ENCODE data around the gene RNASE11.
"Not testable (repeated sequence)": the region's sequence is repeated elsewhere in the genome, so short reads cannot be mapped to it uniquely, and the experiment has no call there.

The RNASE11 gene

GRCh38 chr14:20569066-20569465, 18.7 kb downstream of the RNASE11 start:
- no peak for TF ChIP-seq CTCF (conservative IDR thresholded peaks at IDR 0.05)
- no peak for TF ChIP-seq ZFX (IDR thresholded peaks at IDR 0.05)

DNA sequence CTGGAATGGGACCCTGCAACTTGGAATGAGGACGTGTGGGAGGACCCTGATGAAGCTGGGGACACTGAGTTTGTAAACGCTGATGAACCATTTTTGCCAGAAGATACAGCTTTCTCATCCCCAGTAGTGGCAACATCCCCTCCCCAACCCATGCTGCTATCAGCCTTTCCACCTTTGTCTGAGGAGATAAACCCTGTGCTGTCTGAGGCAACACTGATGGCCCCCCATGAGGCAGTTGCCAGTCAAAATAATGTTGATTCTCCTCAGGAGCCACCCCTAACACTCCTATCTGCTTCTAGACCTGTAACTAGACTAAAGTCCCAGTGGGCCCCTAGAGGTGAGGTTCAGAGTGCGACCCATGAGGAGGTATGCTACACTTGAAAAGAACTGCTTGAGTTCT, 19.4 kb downstream of the RNASE11 start:
- TF ChIP-seq ZFX (IDR thresholded peaks at IDR 0.05) (no peak), CTCF (conservative IDR thresholded peaks at IDR 0.05) (no peak)
- H3K27ac ChIP-seq, result no peak overlapping the region

More at GRCh38 chr14:20569066-20569465, 18.7 kb downstream of the RNASE11 start:
- H3K27ac ChIP-seq, result no peak overlapping the region

DNA sequence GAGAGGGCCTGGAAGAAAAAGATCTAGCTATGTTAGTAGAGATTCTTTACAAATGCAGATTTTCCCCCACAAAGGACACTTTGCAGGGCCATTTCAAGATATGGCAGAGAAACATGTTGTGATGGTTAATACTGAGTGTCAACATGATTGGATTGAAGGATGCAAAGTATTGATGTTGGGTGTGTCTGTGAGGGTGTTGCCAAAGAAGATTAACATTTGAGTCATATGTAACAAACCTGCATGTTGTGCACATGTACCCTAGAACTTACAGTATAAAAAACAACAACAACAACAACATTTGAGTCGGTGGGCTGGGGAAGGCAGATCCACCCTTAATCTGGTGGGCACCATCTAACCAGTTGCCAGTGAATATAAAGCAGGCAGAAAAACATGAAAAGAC, 20.6 kb downstream of the RNASE11 start:
- not testable (repeated sequence) for H3K27ac ChIP-seq

GRCh38 chr14:20564501-20564997, 23.3 kb downstream of the RNASE11 start:
- TF ChIP-seq CTCF (conservative IDR thresholded peaks at IDR 0.05) (no peak), ZFX (IDR thresholded peaks at IDR 0.05) (no peak)
- H3K27ac ChIP-seq, result no peak overlapping the region

- TF ChIP-seq ZFX (IDR thresholded peaks at IDR 0.05) (no peak), CTCF (conservative IDR thresholded peaks at IDR 0.05) (no peak)
- no peak overlapping the region for H3K27ac ChIP-seq
These were observed 23.8 kb downstream of the RNASE11 start for GRCh38 chr14:20563971-20564370.

- no peak within 1 kb of the TSS for H3K27ac ChIP-seq
- no peak for TF ChIP-seq ZFX (IDR thresholded peaks at IDR 0.05)
- TF ChIP-seq CTCF (conservative IDR thresholded peaks at IDR 0.05), result no peak
These were observed 26.8 kb downstream of the RNASE11 start, which contains the start of gene RNASE9 for GRCh38 chr14:20560961-20561360. Gene RNASE9, minus strand, starts transcription at chr14:20561047.

DNA sequence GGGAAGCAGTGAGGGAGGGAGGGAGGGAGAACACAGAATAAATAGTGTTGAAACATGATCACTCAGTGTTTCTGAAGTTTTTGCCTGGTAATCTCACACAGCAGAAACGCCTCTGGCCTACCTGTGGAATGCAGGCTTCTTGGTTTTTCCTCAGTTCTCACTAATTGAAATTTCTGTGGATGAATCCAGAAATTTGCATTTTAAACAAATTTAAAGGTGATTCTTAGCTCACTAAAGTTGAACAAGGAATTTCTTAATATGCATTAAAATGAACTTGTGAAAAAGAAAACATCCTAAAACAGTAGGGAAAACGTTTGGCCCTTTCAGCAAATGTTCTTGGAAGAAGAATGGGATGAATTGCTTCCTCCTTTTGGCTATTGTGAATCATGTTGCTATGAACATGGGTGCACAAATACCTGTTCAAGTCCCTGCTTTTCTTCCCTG, 28.3 kb downstream of the RNASE11 start:
- H3K27ac ChIP-seq, result no peak overlapping the region
- no peak for TF ChIP-seq CTCF (conservative IDR thresholded peaks at IDR 0.05)
- no peak for TF ChIP-seq ZFX (IDR thresholded peaks at IDR 0.05)

GRCh38 chr14:20557212-20557542, 30.6 kb downstream of the RNASE11 start:
- H3K27ac ChIP-seq, result no peak overlapping the region

More at GRCh38 chr14:20557212-20557542, 30.6 kb downstream of the RNASE11 start:
- TF ChIP-seq CTCF (conservative IDR thresholded peaks at IDR 0.05) (no peak), ZFX (IDR thresholded peaks at IDR 0.05) (no peak)

All from C4-2B (cell line).